Uterus (tissue), 4 donors: Measurements from ENCODE around the gene ATP6V1G3. TPM values are rescaled to one million over a fixed set of nuclear protein-coding genes. Genes with fewer than 3 reads are reported as not detected.

Source experiments
- DNase-seq, 2 donors: peaks; one replicate each; pipeline ENCODE4 v3.0.0-alpha.2; 2019 to 2020
- H3K27ac ChIP-seq, 2 donors: fragments of 200-600 bp; sonication (generic); 1 replicate in 1 of 2; 2 replicates in 1 of 2; pipeline ENCODE4 v1.5.1; 2016 to 2018
- H3K27me3 ChIP-seq, 2 donors: fragments of 200-600 bp; sonication (generic); one replicate each; pipeline ENCODE4 v1.5.1; 2018 to 2019; ENCODE audit warnings: control low read depth in 1 of 2
- H3K36me3 ChIP-seq, 2 donors: fragments of 200-600 bp; sonication (generic); one replicate each; pipeline ENCODE4 v1.5.1; 2019; ENCODE audit warnings: control low read depth in 1 of 2
- H3K4me1 ChIP-seq, 2 donors: fragments of 200-600 bp; sonication (generic); one replicate each; pipeline ENCODE4 v1.5.1; 2018 to 2019; ENCODE audit warnings: control low read depth in 1 of 2
- H3K4me3 ChIP-seq, 2 donors: fragments of 200-600 bp; sonication (generic); 1 replicate in 1 of 2; 2 replicates in 1 of 2; pipeline ENCODE4 v1.5.1; 2018 to 2019; ENCODE audit warnings: mild to moderate bottlenecking in 1 of 2
- H3K9me3 ChIP-seq, 2 donors: fragments of 200-600 bp; sonication (generic); one replicate each; pipeline ENCODE4 v1.5.1; 2019; ENCODE audit warnings: control low read depth in 1 of 2
- POLR2A ChIP-seq, 2 donors: fragments of 450-650 bp; IDR thresholded peaks; one replicate each; pipeline ENCODE4 v1.6.1; 2016; ENCODE audit warnings: antibody characterized with exemption in 2 of 2, mild to moderate bottlenecking in 1 of 2, moderate library complexity in 1 of 2
- intact Hi-C: fragments of 100-400 bp; cut with DNase I; formaldehyde crosslinking; loops from one replicate; pipeline ENCODE4 v1.15.1; 2023; ENCODE audit warnings: low total_unique reads
- total RNA-seq, 4 donors: library from RNA; depleted of rRNA in 3 of 4; stranded (reverse); fragments of >200 nt in 3 of 4; gene quantifications; one replicate each; pipeline versions ENCODE4 v1.1.0 to v1.2.4, GENCODE V29; 2014 to 2023
- TF ChIP-seq, protein P1 (sequence below), 4 experiments: fragments of 200-600 bp in 2 of 4; fragments of 450-650 bp in 2 of 4; sonication (generic) in 2 of 4; IDR thresholded peaks; one replicate each; pipeline ENCODE4 v1.5.1; 2016 to 2019; ENCODE audit warnings: antibody characterized with exemption in 4 of 4, mild to moderate bottlenecking in 2 of 4, moderate library complexity in 1 of 4
- donor health status: DM: yes; HTN: yes; CAD: no.

The ATP6V1G3 gene
- total RNA-seq, 4 donors from 2014 or later: not detected

DNA sequence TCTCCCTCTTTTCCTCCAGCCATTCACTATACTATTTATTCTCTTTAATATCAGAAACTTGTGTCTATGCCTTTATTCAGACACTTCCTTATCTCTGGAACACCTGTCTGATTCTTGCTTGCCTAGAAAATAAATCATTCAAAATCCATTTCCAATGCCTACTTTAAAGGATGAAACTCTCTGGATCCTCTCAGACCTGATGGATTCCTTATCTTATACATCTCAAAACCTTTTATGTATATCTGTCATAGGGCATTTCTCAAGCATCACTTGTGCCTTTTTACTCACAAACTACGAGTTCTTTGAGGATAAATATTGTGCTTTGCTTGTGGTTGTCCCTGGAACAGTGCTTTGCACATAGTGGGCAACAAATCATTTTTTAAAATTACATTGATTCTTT is 3.8 kb upstream of the ATP6V1G3 start:
- intact Hi-C loops: no loop called here
- no peaks in the 10 kb centered on the region for H3K4me1 ChIP-seq
- no peaks in the 10 kb centered on the region for H3K9me3 ChIP-seq
- H3K36me3 ChIP-seq: no peaks in the 10 kb centered on the region
- no peak overlapping the region for H3K4me3 ChIP-seq
- DNase-seq: no peak
- no peak overlapping the region for H3K27ac ChIP-seq
- H3K27me3 ChIP-seq: no peaks in the 10 kb centered on the region
- TF ChIP-seq POLR2A (IDR thresholded peaks at IDR 0.05): no peak
- TF ChIP-seq, protein P1, sequence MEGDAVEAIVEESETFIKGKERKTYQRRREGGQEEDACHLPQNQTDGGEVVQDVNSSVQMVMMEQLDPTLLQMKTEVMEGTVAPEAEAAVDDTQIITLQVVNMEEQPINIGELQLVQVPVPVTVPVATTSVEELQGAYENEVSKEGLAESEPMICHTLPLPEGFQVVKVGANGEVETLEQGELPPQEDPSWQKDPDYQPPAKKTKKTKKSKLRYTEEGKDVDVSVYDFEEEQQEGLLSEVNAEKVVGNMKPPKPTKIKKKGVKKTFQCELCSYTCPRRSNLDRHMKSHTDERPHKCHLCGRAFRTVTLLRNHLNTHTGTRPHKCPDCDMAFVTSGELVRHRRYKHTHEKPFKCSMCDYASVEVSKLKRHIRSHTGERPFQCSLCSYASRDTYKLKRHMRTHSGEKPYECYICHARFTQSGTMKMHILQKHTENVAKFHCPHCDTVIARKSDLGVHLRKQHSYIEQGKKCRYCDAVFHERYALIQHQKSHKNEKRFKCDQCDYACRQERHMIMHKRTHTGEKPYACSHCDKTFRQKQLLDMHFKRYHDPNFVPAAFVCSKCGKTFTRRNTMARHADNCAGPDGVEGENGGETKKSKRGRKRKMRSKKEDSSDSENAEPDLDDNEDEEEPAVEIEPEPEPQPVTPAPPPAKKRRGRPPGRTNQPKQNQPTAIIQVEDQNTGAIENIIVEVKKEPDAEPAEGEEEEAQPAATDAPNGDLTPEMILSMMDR (IDR thresholded peaks at IDR 0.05): no peak

DNA sequence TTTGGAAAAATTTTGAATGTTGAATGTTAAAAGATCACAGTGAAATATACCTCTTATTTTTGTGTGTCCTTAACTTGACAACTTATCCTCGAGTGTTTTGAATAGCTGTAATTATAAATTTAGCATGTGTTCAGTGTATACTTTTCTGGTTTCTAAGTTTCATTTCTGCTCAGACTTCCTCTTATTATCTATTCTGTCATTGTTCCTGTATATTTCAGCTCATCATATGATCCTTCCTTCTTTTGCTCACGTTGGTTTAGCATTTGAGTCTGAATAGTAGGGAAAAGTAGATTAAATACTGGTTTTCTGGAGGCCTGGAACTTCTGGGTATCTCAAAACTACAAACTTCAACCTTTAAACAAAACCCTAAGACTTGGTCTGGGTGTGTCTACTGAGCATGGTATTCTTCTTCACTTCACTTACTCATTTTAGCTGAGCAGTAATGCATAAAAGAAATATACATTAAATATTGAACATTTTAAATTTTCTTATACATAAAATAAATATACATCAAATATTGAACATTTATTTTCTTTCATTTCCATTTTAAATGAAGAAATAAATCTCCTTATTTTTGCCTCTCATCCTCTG is 3.3 kb upstream of the ATP6V1G3 start:
- Histone ChIP-seq H3K27ac (no peak overlapping the region), H3K27me3 (no peaks in the 10 kb centered on the region), H3K4me1 (no peaks in the 10 kb centered on the region), H3K4me3 (no peak overlapping the region), H3K36me3 (no peaks in the 10 kb centered on the region), H3K9me3 (no peaks in the 10 kb centered on the region)
- intact Hi-C loops: no loop called here
- TF ChIP-seq, protein P1 (IDR thresholded peaks at IDR 0.05): no peak
- TF ChIP-seq POLR2A (IDR thresholded peaks at IDR 0.05): no peak
- DNase-seq: no peak

DNA sequence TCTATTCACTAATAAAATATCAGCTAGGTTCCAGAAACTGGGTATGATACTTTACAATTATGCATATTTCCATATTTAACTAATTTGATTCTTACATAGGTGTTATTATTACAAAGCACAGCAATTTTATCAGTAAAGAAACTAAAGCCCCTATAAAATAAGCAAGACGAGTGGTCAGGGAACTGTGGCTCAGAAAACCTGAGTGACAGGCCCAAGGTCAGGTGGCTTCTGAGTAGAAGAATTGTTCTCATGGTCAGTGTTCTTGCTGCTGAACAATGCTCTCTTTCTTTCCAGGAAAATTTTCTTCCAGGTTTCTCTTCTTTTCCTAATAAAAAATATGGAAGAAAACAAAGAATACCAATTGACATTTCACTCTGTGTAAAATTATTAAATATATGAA is 2.2 kb upstream of the ATP6V1G3 start:
- no peaks in the 10 kb centered on the region for H3K36me3 ChIP-seq
- TF ChIP-seq POLR2A (IDR thresholded peaks at IDR 0.05): no peak
- TF ChIP-seq, protein P1 (IDR thresholded peaks at IDR 0.05): no peak
- intact Hi-C loops: no loop called here
- H3K4me3 ChIP-seq: no peak overlapping the region
- no peak overlapping the region for H3K27ac ChIP-seq
- H3K9me3 ChIP-seq: no peaks in the 10 kb centered on the region
- no peak for DNase-seq
- H3K27me3 ChIP-seq: no peaks in the 10 kb centered on the region
- H3K4me1 ChIP-seq: no peaks in the 10 kb centered on the region

DNA sequence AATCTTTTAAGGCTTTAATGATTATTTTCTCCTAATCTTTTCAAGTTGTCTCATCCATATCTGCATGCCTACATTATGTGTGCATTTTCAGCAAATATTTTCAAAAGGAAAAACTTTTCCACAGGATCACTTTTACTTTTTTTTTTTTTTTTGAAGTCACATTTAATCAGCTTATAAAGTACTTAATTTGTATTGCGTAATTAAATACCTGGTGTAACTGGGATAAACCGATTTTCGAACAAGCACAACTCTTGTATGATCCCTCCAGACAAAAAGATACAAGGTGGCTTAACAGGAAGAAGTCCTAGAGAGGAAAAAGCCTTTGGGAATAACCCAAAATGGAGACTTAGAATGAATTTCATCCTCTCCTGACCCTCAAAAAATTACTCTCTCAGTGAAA is 1.3 kb upstream of the ATP6V1G3 start:
- TF ChIP-seq, protein P1 (IDR thresholded peaks at IDR 0.05): no peak
- TF ChIP-seq POLR2A (IDR thresholded peaks at IDR 0.05): no peak
- Histone ChIP-seq H3K27ac (no peak overlapping the region), H3K27me3 (no peaks in the 10 kb centered on the region), H3K9me3 (no peaks in the 10 kb centered on the region), H3K4me3 (no peak overlapping the region), H3K4me1 (no peaks in the 10 kb centered on the region), H3K36me3 (no peaks in the 10 kb centered on the region)
- no peak for DNase-seq
- intact Hi-C loops: no loop called here

DNA sequence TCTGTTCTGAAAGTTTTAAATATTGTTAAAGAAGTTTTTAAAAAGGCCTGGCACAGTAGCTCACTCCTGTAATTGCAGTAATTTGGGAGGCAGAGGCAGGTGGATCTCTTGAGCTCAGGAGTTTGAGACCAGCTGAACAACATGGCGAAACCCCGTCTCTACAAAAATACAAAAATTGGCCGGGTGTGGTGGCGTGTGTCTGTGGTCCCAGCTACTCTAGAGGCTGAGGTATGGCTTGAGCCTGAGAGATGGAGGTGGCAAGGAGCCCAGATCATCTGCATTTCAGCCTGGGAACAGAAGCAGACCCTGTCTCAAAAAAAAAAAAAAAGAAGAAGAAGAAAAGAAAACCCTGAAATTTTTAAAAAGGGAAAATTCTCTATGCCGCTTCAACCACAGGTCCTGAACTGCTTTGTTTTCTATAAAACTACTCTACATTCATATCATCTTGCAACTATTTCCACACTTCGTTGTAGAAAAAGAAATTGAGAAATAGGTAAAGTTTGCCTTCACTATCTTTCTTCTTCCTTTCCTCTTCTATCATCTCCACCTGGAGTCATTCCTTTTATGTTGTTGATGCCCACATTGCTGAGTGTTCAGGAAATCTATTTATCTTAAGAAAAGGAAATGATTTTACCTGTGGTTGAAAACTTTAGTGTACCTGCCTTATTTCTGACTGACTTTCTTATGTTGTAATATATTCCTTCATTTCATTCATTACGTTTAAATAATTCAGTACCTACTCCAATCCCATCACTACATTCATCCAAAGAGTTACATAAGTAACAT is 1.7 kb downstream of the ATP6V1G3 start:
- no peaks in the 10 kb centered on the region for H3K9me3 ChIP-seq
- H3K27me3 ChIP-seq: no peaks in the 10 kb centered on the region
- TF ChIP-seq, protein P1 (IDR thresholded peaks at IDR 0.05): no peak
- TF ChIP-seq POLR2A (IDR thresholded peaks at IDR 0.05): no peak
- no peak overlapping the region for H3K27ac ChIP-seq
- intact Hi-C loops: no loop called here
- H3K4me1 ChIP-seq: no peaks in the 10 kb centered on the region
- no peak for DNase-seq
- H3K36me3 ChIP-seq: no peaks in the 10 kb centered on the region
- H3K4me3 ChIP-seq: no peak overlapping the region
